IMR-90 (cell line): ENCODE data around the gene CELF6. TPM values are rescaled to one million over a fixed set of nuclear protein-coding genes. Genes with fewer than 3 reads are reported as not detected.

Source experiments
- ATAC-seq: fragments of 200-7000 bp; cut with Tn5 transposase; 2 replicates; pipeline ENCODE4 v1.9.1; 2020; ENCODE audit warnings: low read depth, mild to moderate bottlenecking, moderate library complexity
- BruUV-seq: library from RNA; stranded (reverse); fragments of 400-500 nt; replicated peaks from 2 replicates; lab custom pipeline; 2021; lab: Mats Ljungman, UMichigan
- CTCF ChIA-PET: fragments of 300-600 bp; formaldehyde crosslinking; extraction: SDS; loops from one replicate; lab custom pipeline; 2021; ENCODE audit warnings: antibody characterized with exemption; lab: Yijun Ruan, JAX
- POLR2A ChIA-PET: fragments of 300-600 bp; sonication (Branson Sonifier 250); formaldehyde crosslinking; loops from one replicate; lab custom pipeline; 2022; ENCODE audit warnings: antibody characterized with exemption; ENCODE audit not compliant: unreplicated experiment; lab: Charles Lee
- DNase-seq: peaks from one replicate; pipeline ENCODE4 v3.0.0; 2013
- H2AFZ ChIP-seq: replicated peaks from 2 replicates; pipeline ENCODE3; 2013; ENCODE audit warnings: low read length, mild to moderate bottlenecking; ENCODE audit not compliant: poor library complexity
- H2AK5ac ChIP-seq: 2 replicates; pipeline ENCODE4 v1.6.1; 2013; ENCODE audit warnings: low read depth, low read length, inconsistent platforms
- H2AK9ac ChIP-seq: replicated peaks from 2 replicates; pipeline ENCODE3; 2013; ENCODE audit warnings: mild to moderate bottlenecking, low read depth, low read length, moderate library complexity; ENCODE audit not compliant: poor library complexity
- H2BK120ac ChIP-seq: 2 replicates; pipeline ENCODE4 v1.6.1; 2013; ENCODE audit warnings: low read depth, low read length, inconsistent platforms
- H2BK15ac ChIP-seq: 3 replicates; pipeline ENCODE4 v1.6.1; 2013; ENCODE audit warnings: low read depth, low read length, inconsistent platforms
- H2BK20ac ChIP-seq: 2 replicates; pipeline ENCODE4 v1.6.1; 2013; ENCODE audit warnings: low read depth, mild to moderate bottlenecking, inconsistent platforms, low read length, moderate library complexity
- H2BK5ac ChIP-seq: 2 replicates; pipeline ENCODE4 v1.6.1; 2013; ENCODE audit warnings: mild to moderate bottlenecking, low read depth, low read length, inconsistent platforms; ENCODE audit not compliant: poor library complexity, severe bottlenecking
- H3K14ac ChIP-seq: replicated peaks from 2 replicates; pipeline ENCODE4 v1.6.1; 2013; ENCODE audit warnings: low read depth, low read length, inconsistent platforms
- H3K18ac ChIP-seq: 2 replicates; pipeline ENCODE4 v1.6.1; 2013; ENCODE audit warnings: low read depth, low read length, control low read depth
- H3K23ac ChIP-seq: 2 replicates; pipeline ENCODE4 v1.6.1; 2013; ENCODE audit warnings: low read depth, low read length, inconsistent platforms
- H3K27ac ChIP-seq: 2 replicates; pipeline ENCODE4 v1.5.1; 2013; ENCODE audit warnings: mild to moderate bottlenecking, control low read depth, low read length; ENCODE audit not compliant: insufficient read depth
- H3K27me3 ChIP-seq: 2 replicates; pipeline ENCODE4 v1.6.1; 2013; ENCODE audit warnings: low read length; ENCODE audit not compliant: control insufficient read depth, insufficient read depth
- H3K36me3 ChIP-seq: 2 replicates; pipeline ENCODE4 v1.6.1; 2013; ENCODE audit warnings: low read length, mixed read lengths; ENCODE audit not compliant: control insufficient read depth, insufficient read depth
- H3K4ac ChIP-seq: 2 replicates; pipeline ENCODE4 v1.6.1; 2013; ENCODE audit warnings: low read depth, low read length, inconsistent platforms
- H3K4me1 ChIP-seq: 2 replicates; pipeline ENCODE4 v1.6.1; 2013; ENCODE audit warnings: low read length, mixed read lengths; ENCODE audit not compliant: control insufficient read depth, insufficient read depth
- H3K4me2 ChIP-seq: 2 replicates; pipeline ENCODE4 v1.6.1; 2013; ENCODE audit warnings: low read depth, mild to moderate bottlenecking, control low read depth, low read length, moderate library complexity
- H3K4me3 ChIP-seq: 2 replicates; pipeline ENCODE4 v1.5.1; 2013; ENCODE audit warnings: low read depth, mild to moderate bottlenecking, control low read depth, low read length, moderate library complexity; ENCODE audit not compliant: insufficient read depth
- H3K56ac ChIP-seq: 2 replicates; pipeline ENCODE4 v1.6.1; 2013; ENCODE audit warnings: low read length, inconsistent platforms; ENCODE audit not compliant: insufficient read depth; ENCODE audit errors: extremely low read depth
- H3K79me1 ChIP-seq, 2 experiments: 2 replicates each; pipeline ENCODE4 v1.6.1; 2013; ENCODE audit warnings: low read length in 2 of 2, inconsistent platforms in 1 of 2, low read depth in 1 of 2
- H3K9ac ChIP-seq: 2 replicates; pipeline ENCODE4 v1.6.1; 2013; ENCODE audit warnings: low read depth, low read length, control low read depth
- H3K9me1 ChIP-seq: 2 replicates; pipeline ENCODE4 v1.6.1; 2013; ENCODE audit warnings: low read length, inconsistent platforms; ENCODE audit not compliant: insufficient read depth
- H3K9me3 ChIP-seq: 2 replicates; pipeline ENCODE4 v1.6.1; 2013; ENCODE audit warnings: low read length; ENCODE audit not compliant: control insufficient read depth, insufficient read depth
- H4K20me1 ChIP-seq: 2 replicates; pipeline ENCODE4 v1.6.1; 2013; ENCODE audit warnings: low read length, inconsistent platforms; ENCODE audit not compliant: insufficient read depth
- H4K5ac ChIP-seq: 2 replicates; pipeline ENCODE4 v1.6.1; 2013; ENCODE audit warnings: mild to moderate bottlenecking, low read depth, low read length, control low read depth
- H4K8ac ChIP-seq, 2 experiments: 2 replicates each; pipeline ENCODE4 v1.6.1; 2013; ENCODE audit warnings: low read depth in 2 of 2, low read length in 2 of 2, control low read depth in 1 of 2, inconsistent platforms in 1 of 2
- H4K91ac ChIP-seq: 2 replicates; pipeline ENCODE4 v1.6.1; 2013; ENCODE audit warnings: low read depth, low read length, inconsistent platforms; ENCODE audit not compliant: insufficient read depth
- BHLHE40 ChIP-seq: fragments of 150-350 bp; IDR thresholded peaks from 2 replicates; pipeline ENCODE4 v1.6.1; 2016; ENCODE audit warnings: mild to moderate bottlenecking, low read depth, low read length
- CEBPB ChIP-seq: IDR thresholded peaks from 2 replicates; pipeline ENCODE4 v1.6.1; 2012; ENCODE audit warnings: low read depth, low read length, improper control_type of control experiment
- CHD1 ChIP-seq: IDR thresholded peaks from 2 replicates; pipeline ENCODE4 v1.6.1; 2012; ENCODE audit warnings: low read depth, low read length, improper control_type of control experiment
- CTCF ChIP-seq: conservative IDR thresholded peaks from 2 replicates; pipeline ENCODE4 v1.5.1; 2012; ENCODE audit warnings: mild to moderate bottlenecking, low read depth, low read length, improper control_type of control experiment
- ELK1 ChIP-seq: fragments of 150-350 bp; IDR thresholded peaks from 2 replicates; pipeline ENCODE4 v1.6.1; 2016; ENCODE audit warnings: low read depth, mild to moderate bottlenecking, low read length, moderate library complexity, borderline replicate concordance
- FOS ChIP-seq: fragments of 150-350 bp; IDR thresholded peaks from 2 replicates; pipeline ENCODE4 v1.6.1; 2016; ENCODE audit warnings: low read depth, low read length
- MAFK ChIP-seq: IDR thresholded peaks from 2 replicates; pipeline ENCODE4 v1.6.1; 2012; ENCODE audit warnings: low read depth, low read length, improper control_type of control experiment
- MAZ ChIP-seq: IDR thresholded peaks from 2 replicates; pipeline ENCODE4 v1.6.1; 2012; ENCODE audit warnings: low read depth, mild to moderate bottlenecking, low read length, improper control_type of control experiment, moderate library complexity, borderline replicate concordance
- MXI1 ChIP-seq: IDR thresholded peaks from 2 replicates; pipeline ENCODE4 v1.6.1; 2012; ENCODE audit warnings: low read depth, mild to moderate bottlenecking, low read length, moderate library complexity, borderline replicate concordance
- NFE2L2 ChIP-seq: fragments of 150-350 bp; IDR thresholded peaks from 2 replicates; pipeline ENCODE4 v1.6.1; 2016; ENCODE audit warnings: low read depth, mild to moderate bottlenecking, low read length
- POLR2A ChIP-seq: IDR thresholded peaks from 2 replicates; pipeline ENCODE4 v1.6.1; 2012; ENCODE audit warnings: mild to moderate bottlenecking, low read depth, low read length
- RAD21 ChIP-seq: IDR thresholded peaks from 2 replicates; pipeline ENCODE4 v1.6.1; 2012; ENCODE audit warnings: low read length, improper control_type of control experiment
- RCOR1 ChIP-seq: IDR thresholded peaks from 2 replicates; pipeline ENCODE4 v1.6.1; 2012; ENCODE audit warnings: mild to moderate bottlenecking, low read length, improper control_type of control experiment; ENCODE audit not compliant: insufficient replicate concordance
- RFX5 ChIP-seq: IDR thresholded peaks from 2 replicates; pipeline ENCODE4 v1.8.0; 2012; ENCODE audit warnings: low read depth, mild to moderate bottlenecking, low read length, moderate library complexity
- SMC3 ChIP-seq: fragments of 150-350 bp; IDR thresholded peaks from 2 replicates; pipeline ENCODE4 v1.6.1; 2016; ENCODE audit warnings: low read depth, mild to moderate bottlenecking, antibody characterized with exemption, low read length, moderate library complexity
- USF2 ChIP-seq: fragments of 150-350 bp; IDR thresholded peaks from 2 replicates; pipeline ENCODE4 v1.6.1; 2017; ENCODE audit warnings: mild to moderate bottlenecking, antibody characterized with exemption, low read length, low read depth
- WGBS, 2 experiments: methylation state at CpG; one replicate each; pipeline versions ENCODE4 v1.1.5 to v1.1.7; 2013; ENCODE audit warnings: missing lambda C conversion rate in 2 of 2; ENCODE audit not compliant: insufficient read length in 1 of 2; ENCODE audit errors: extremely low coverage in 2 of 2; 5-methylcytosine and 5-hydroxymethylcytosine counted together
- dilution Hi-C: fragments of 300-500 bp; cut with HindIII; formaldehyde crosslinking; loops from one replicate; pipeline ENCODE4 v1.14.3; 2018; ENCODE audit warnings: low sequenced_read_pairs; ENCODE audit not compliant: unreplicated experiment
- in situ Hi-C: fragments of 300-500 bp; cut with MboI; formaldehyde crosslinking; loops from 3 replicates; pipeline ENCODE4 v1.14.3; 2019; ENCODE audit warnings: low sequenced_read_pairs, inconsistent platforms, mixed read lengths
- intact Hi-C: fragments of 100-400 bp; cut with micrococcal nuclease; formaldehyde crosslinking; loops from 2 replicates; pipeline ENCODE4 v1.10.0; 2022
- polyA plus RNA-seq, 3 experiments: library from polyadenylated mRNA; depleted of rRNA; stranded (reverse); fragments of >200 nt; gene quantifications; 2 replicates each; pipeline ENCODE4 v1.2.3, GENCODE V29; 2012; ENCODE audit warnings: low replicate concordance in 1 of 3
- total RNA-seq: library from RNA; depleted of rRNA; stranded (reverse); fragments of >200 nt; gene quantifications from 2 replicates; pipeline ENCODE4 v1.2.3, GENCODE V29; 2012

Gene CELF6
- total and polyA plus RNA-seq, 2 of the 4 experiments (the other 2 are of a cell fraction) = 0.07 TPM; not detected in 1

- no peak for DNase-seq
- Histone ChIP-seq H3K14ac (0 out of 2 replicates have a peak overlapping the region, but pooled peaks have one; percentile 3), H3K9me3 (no peaks in the 10 kb centered on the region), H4K8ac (peak overlapping the region in 1 of 2 experiments; percentile 59; a peak in 3 of 4 replicates), H3K18ac (no peak overlapping the region), H4K91ac (peak overlapping the region; percentile 31; the same call in 1 of the 2 replicates), H3K4me2 (no peak overlapping the region), H2BK20ac (peak overlapping the region; percentile 58), H3K27me3 (no peaks in the 10 kb centered on the region), H3K23ac (peak overlapping the region; percentile 1; the same call in 1 of the 2 replicates), H3K4me1 (peaks cover 14% of the 10 kb centered on the region), H3K79me1 (peaks cover 9 to 27% of the 10 kb centered on the region in 2 experiments; a peak in 3 of 4 replicates), H3K56ac (no peak overlapping the region), H2AFZ (no peak overlapping the region), H2AK9ac (no peak overlapping the region), H2BK5ac (peak overlapping the region; percentile 96), H3K4me3 (no peak overlapping the region), H2AK5ac (peak overlapping the region; percentile 6; the same call in 1 of the 2 replicates), H4K5ac (no peak overlapping the region; the same call in 1 of the 2 replicates), H4K20me1 (no peaks in the 10 kb centered on the region), H3K9me1 (peaks cover 26% of the 10 kb centered on the region), H3K4ac (peak overlapping the region; percentile 10; the same call in 1 of the 2 replicates), H3K36me3 (peaks cover 18% of the 10 kb centered on the region), H2BK15ac (peak overlapping the region; percentile 43; the same call in 1 of the 3 replicates), H3K9ac (no peak overlapping the region), H3K27ac (no peak overlapping the region), H2BK120ac (peak overlapping the region; percentile 12; the same call in 1 of the 2 replicates)
- intact Hi-C loops (no loop called here), dilution Hi-C loops (no loop called here), in situ Hi-C loops (no loop called here)
- no peak for ATAC-seq
- TF ChIP-seq CHD1 (no peak), USF2 (no peak), POLR2A (no peak), RAD21 (no peak), RFX5 (no peak), MAFK (no peak), CEBPB (no peak), SMC3 (no peak), FOS (no peak), BHLHE40 (no peak), CTCF (no peak), ELK1 (no peak), RCOR1 (no peak), MAZ (no peak), MXI1 (no peak), NFE2L2 (no peak)
- ChIA-PET CTCF (no interaction called here), POLR2A (no interaction called here)
- WGBS, 2 experiments = no CpG with 5 or more reads among the region's 3 CpGs
- no TSS peak for BruUV-seq
These were observed 81.4 kb downstream of the CELF6 start for GRCh38 chr15:72238586-72238985.
